ENCODE data around the gene SDHAF1.
A peak's percentile ranks its signal among the peaks of the same experiment; 100 is the strongest.

SDHAF1 gene

DNA sequence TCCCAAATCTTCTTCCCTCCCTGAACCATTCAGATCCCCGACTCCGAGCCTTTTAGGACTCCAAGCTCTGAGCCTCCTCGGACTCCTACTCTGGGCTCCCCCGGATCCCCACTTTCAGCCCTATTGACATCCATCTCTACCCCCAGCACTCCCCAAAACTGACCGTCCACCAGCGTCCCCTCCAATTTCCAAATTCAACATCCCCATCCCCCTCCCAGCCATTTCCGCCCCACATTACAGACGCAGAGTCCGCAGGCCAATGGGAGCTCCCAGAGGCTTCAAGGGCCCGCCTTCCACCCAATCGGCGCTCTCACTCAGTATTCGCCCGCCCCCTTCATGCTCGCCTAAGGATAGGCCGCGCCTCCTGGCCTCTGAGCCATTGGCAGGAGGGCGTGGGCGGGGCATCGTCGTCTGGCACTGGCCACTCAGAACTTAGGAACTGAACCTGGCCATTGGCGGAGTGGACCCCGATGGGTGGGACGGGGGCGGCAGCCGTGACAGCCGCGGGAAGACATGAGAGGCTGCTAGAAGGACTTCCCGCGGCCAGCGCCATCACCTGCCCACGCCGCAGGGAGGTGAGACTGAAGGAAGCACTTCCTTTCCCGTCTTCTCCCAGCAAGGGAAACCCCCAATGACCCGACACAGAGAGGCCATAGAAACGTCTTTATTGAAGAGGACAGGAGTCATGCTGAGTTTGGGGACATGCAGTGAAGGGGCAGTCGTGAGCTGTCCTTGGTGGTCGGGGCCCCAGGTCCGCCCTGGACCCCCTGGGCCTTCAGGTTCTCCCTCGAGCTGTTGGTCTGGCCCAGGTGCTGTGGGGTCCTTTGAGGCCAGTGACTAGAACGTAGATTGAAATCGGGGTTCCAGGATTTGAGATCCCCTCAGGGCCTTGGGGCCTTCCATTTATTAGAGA, 19.3 kb downstream of the SDHAF1 start, which contains the start of gene ALKBH6:
ALKBH6 (minus strand) TSS at position 202 of the 913 bp plus-strand sequence. CDS start 816 bp downstream, outside the sequence.
- peak; percentile 96 to 99 (median 99) for DNase-seq
- H3K4me3 ChIP-seq (ENCODE audit: control insufficient read depth in 1 of 7, extremely low read depth in 1 of 7, insufficient read depth in 4 of 7, low read depth in 2 of 7, low read length in 6 of 7): peak within 1 kb of the TSS; percentile 70 to 96 (median 89)
- H3K27ac ChIP-seq (ENCODE audit: insufficient read depth in 1 of 2, low read depth in 1 of 2, low read length in 2 of 2, poor library complexity in 1 of 2, severe bottlenecking in 2 of 2): peak within 1 kb of the TSS; percentile 80 to 90
- H3K36me3 ChIP-seq (ENCODE audit: control insufficient read depth in 4 of 4, insufficient read depth in 4 of 4, low read length in 3 of 4): peaks cover 0 to 19% (median 6%) of the 10 kb centered on the region in 4 experiments
- CTCF ChIA-PET: interaction anchor here (1.0 to 1.2 kb wide), 2 partner anchors 10 to 17 kb away, joined by 3 read pairs; no protein-coding TSS in a partner anchor
- peaks cover 0 to 20% (median 15%) of the 10 kb centered on the region in 4 experiments for H3K4me1 ChIP-seq (ENCODE audit: control extremely low read depth in 1 of 4, control insufficient read depth in 4 of 4, insufficient read depth in 4 of 4, low read length in 3 of 4)
- 4% methylated on average over 42 of the region's 42 CpGs for WGBS (ENCODE audit: insufficient coverage)
- POLR2A ChIA-PET: interaction anchor here (0.6 to 1.1 kb wide), 6 partner anchors 17 to 116 kb away, joined by 3 to 7 read pairs (median 3); no protein-coding TSS in a partner anchor
- no peaks in the 10 kb centered on the region for H3K9me3 ChIP-seq (ENCODE audit: control extremely low read depth in 1 of 5, control insufficient read depth in 4 of 5, insufficient read depth in 2 of 5, low read depth in 1 of 5, low read length in 4 of 5)
- no peaks in the 10 kb centered on the region for H3K27me3 ChIP-seq (replicated peaks in 2 of 5; ENCODE audit: control insufficient read depth in 4 of 5, insufficient read depth in 5 of 5, low read length in 4 of 5)

DNA sequence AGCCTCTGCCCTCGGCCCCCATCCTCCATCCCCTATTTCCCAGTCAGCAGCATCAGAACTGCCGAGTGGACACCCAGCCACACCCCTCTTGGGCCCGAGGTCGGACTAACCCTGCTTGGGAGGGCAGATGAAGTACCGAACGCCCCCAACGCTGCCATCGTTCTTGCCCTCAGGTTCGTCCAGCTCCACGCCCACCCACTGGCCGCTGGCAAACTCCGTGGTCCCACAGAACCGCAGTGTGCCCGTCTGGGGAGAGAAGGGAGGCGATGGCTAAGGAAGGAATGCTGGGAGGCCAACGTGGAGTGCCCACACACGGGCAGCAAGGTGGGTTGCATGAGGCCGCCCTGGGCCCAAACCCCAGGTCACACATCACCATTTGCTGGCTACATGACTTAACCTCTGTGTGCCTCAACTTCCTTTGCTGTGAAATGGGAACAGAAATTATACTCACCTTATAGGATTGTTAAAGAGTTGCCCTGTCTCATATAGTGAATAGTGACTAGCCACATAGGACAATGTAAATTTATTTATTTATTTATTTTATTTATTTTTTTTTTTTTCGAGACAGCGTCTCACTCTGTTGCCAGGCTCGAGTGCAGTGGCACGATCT, 24.2 kb downstream of the SDHAF1 start:
- Histone ChIP-seq H3K9me3 (ENCODE audit: control extremely low read depth in 1 of 5, control insufficient read depth in 4 of 5, insufficient read depth in 2 of 5, low read depth in 1 of 5, low read length in 4 of 5) (no peaks in the 10 kb centered on the region), H3K4me3 (ENCODE audit: control insufficient read depth in 1 of 7, extremely low read depth in 1 of 7, insufficient read depth in 4 of 7, low read depth in 2 of 7, low read length in 6 of 7) (no peak overlapping the region), H3K36me3 (ENCODE audit: control insufficient read depth in 4 of 4, insufficient read depth in 4 of 4, low read length in 3 of 4) (peaks cover 2 to 40% (median 19%) of the 10 kb centered on the region in 4 experiments), H3K27me3 (replicated peaks in 2 of 5; ENCODE audit: control insufficient read depth in 4 of 5, insufficient read depth in 5 of 5, low read length in 4 of 5) (no peaks in the 10 kb centered on the region), H3K4me1 (ENCODE audit: control extremely low read depth in 1 of 4, control insufficient read depth in 4 of 4, insufficient read depth in 4 of 4, low read length in 3 of 4) (peaks cover 0 to 9% (median 5%) of the 10 kb centered on the region in 4 experiments), H3K27ac (ENCODE audit: insufficient read depth in 1 of 2, low read depth in 1 of 2, low read length in 2 of 2, poor library complexity in 1 of 2, severe bottlenecking in 2 of 2) (no peak overlapping the region)
- CTCF ChIA-PET: no interaction called here
- DNase-seq: no peak
- POLR2A ChIA-PET: no interaction called here
- WGBS (ENCODE audit: insufficient coverage): 98% methylated on average over 17 of the region's 22 CpGs

DNA sequence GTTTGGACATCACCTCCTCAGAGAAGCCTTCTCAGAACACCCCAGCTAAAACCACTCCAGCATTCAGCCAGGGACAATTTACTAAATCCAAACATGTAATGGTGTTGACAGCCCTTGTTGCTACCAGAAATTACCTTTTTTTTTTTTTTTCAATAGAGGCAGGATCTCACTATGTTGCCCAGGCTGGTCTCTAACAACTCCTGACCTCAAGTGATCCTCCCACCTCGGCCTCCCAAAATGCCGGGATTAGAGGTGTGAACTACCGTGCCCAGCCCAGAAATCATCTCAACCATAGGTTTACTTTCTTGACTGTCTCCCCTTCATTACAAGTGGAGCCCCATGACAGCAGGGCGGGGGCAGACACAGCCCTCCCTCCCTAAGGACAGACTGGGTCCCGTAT, 28.4 kb downstream of the SDHAF1 start:
- POLR2A ChIA-PET: no interaction called here
- no peak overlapping the region for H3K4me3 ChIP-seq (ENCODE audit: control insufficient read depth in 1 of 7, extremely low read depth in 1 of 7, insufficient read depth in 4 of 7, low read depth in 2 of 7, low read length in 6 of 7)
- H3K4me1 ChIP-seq (ENCODE audit: control extremely low read depth in 1 of 4, control insufficient read depth in 4 of 4, insufficient read depth in 4 of 4, low read length in 3 of 4): no peaks in the 10 kb centered on the region
- H3K36me3 ChIP-seq (ENCODE audit: control insufficient read depth in 4 of 4, insufficient read depth in 4 of 4, low read length in 3 of 4): peaks cover 4 to 51% (median 26%) of the 10 kb centered on the region in 4 experiments
- no peak overlapping the region for H3K27ac ChIP-seq (ENCODE audit: insufficient read depth in 1 of 2, low read depth in 1 of 2, low read length in 2 of 2, poor library complexity in 1 of 2, severe bottlenecking in 2 of 2)
- WGBS (ENCODE audit: insufficient coverage): 95% methylated on average over 2 of the region's 5 CpGs
- CTCF ChIA-PET: interaction anchor here (1.1 kb wide), 1 partner anchor 10 kb away, joined by 3 read pairs; the partner anchor contains the start of gene ALKBH6
- no peak for DNase-seq
- H3K9me3 ChIP-seq (ENCODE audit: control extremely low read depth in 1 of 5, control insufficient read depth in 4 of 5, insufficient read depth in 2 of 5, low read depth in 1 of 5, low read length in 4 of 5): no peaks in the 10 kb centered on the region
- no peaks in the 10 kb centered on the region for H3K27me3 ChIP-seq (replicated peaks in 2 of 5; ENCODE audit: control insufficient read depth in 4 of 5, insufficient read depth in 5 of 5, low read length in 4 of 5)

DNA sequence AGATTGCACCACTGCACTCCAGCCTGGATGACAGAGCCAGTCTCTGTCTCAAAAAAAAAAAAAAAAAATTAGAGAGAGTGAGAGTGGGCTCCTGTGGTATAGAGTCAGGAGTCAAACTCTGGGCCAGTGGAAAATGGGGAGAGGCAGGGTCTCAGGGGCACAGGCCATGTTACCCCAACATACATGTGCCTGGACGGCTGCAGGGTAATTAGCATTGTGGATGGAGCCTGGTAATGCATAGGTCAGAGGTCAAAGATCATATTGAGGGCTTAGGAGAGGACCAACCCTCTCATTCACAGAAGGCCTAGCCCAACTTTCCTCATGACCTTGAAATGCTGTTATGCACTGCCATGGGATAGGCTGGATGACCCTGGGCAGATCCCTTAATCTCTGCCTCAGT, 30.6 kb downstream of the SDHAF1 start:
- Histone ChIP-seq H3K27me3 (replicated peaks in 2 of 5; ENCODE audit: control insufficient read depth in 4 of 5, insufficient read depth in 5 of 5, low read length in 4 of 5) (no peaks in the 10 kb centered on the region), H3K9me3 (ENCODE audit: control extremely low read depth in 1 of 5, control insufficient read depth in 4 of 5, insufficient read depth in 2 of 5, low read depth in 1 of 5, low read length in 4 of 5) (no peaks in the 10 kb centered on the region), H3K36me3 (ENCODE audit: control insufficient read depth in 4 of 4, insufficient read depth in 4 of 4, low read length in 3 of 4) (peaks cover 4 to 46% (median 25%) of the 10 kb centered on the region in 4 experiments), H3K4me3 (ENCODE audit: control insufficient read depth in 1 of 7, extremely low read depth in 1 of 7, insufficient read depth in 4 of 7, low read depth in 2 of 7, low read length in 6 of 7) (no peak overlapping the region), H3K27ac (ENCODE audit: insufficient read depth in 1 of 2, low read depth in 1 of 2, low read length in 2 of 2, poor library complexity in 1 of 2, severe bottlenecking in 2 of 2) (no peak overlapping the region), H3K4me1 (ENCODE audit: control extremely low read depth in 1 of 4, control insufficient read depth in 4 of 4, insufficient read depth in 4 of 4, low read length in 3 of 4) (no peaks in the 10 kb centered on the region)
- ChIA-PET CTCF (no interaction called here), POLR2A (no interaction called here)
- no CpG with 5 or more reads among the region's 1 CpG for WGBS (ENCODE audit: insufficient coverage)
- no peak for DNase-seq

DNA sequence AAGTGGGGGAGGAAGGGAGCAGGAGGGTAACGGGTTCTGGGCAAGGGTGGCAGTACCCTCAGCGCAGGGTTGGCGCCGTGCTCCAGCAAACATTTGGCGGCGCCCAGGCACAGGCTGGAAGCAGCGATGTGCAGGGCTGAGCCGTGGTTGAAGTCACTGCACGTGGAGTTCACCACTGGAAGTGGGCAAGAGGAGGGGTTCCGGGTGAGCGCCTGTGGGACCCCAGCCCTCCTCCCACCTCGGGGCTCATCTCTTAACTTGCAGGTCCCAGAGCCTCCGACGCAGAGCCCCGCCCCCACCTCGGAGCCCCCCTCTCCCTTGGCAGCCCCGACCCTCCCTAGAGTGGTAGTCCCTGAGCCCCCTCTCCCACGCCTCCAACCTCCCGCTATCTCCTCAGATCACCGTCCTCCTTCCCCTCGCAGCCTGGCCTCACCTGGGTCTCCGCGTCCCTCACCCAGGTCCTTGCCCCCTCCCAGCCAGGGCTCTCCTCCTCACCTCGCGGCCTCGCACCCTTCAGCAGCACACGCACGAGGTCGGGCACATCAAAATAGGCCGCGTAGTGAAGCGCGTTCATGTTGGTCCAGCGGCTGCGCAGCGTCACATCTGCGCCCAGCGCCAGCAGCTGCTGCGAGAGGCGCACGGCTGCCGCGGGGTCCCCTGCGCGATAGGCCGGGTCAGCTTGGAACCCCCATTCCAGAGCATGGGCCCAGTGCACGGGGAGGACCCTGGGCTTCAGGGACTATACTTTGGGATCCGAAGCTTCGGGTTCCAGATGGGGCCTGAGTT, 31.3 kb downstream of the SDHAF1 start:
- DNase-seq: no peak
- no peaks in the 10 kb centered on the region for H3K27me3 ChIP-seq (replicated peaks in 2 of 5; ENCODE audit: control insufficient read depth in 4 of 5, insufficient read depth in 5 of 5, low read length in 4 of 5)
- CTCF ChIA-PET: interaction anchor here (1.0 kb wide), 1 partner anchor 68 kb away, joined by 3 read pairs; no protein-coding TSS in a partner anchor
- no peak overlapping the region for H3K4me3 ChIP-seq (ENCODE audit: control insufficient read depth in 1 of 7, extremely low read depth in 1 of 7, insufficient read depth in 4 of 7, low read depth in 2 of 7, low read length in 6 of 7)
- no peaks in the 10 kb centered on the region for H3K4me1 ChIP-seq (ENCODE audit: control extremely low read depth in 1 of 4, control insufficient read depth in 4 of 4, insufficient read depth in 4 of 4, low read length in 3 of 4)
- WGBS (ENCODE audit: insufficient coverage): 97% methylated on average over 43 of the region's 49 CpGs
- POLR2A ChIA-PET: no interaction called here
- peaks cover 2 to 41% (median 23%) of the 10 kb centered on the region in 4 experiments for H3K36me3 ChIP-seq (ENCODE audit: control insufficient read depth in 4 of 4, insufficient read depth in 4 of 4, low read length in 3 of 4)
- no peaks in the 10 kb centered on the region for H3K9me3 ChIP-seq (ENCODE audit: control extremely low read depth in 1 of 5, control insufficient read depth in 4 of 5, insufficient read depth in 2 of 5, low read depth in 1 of 5, low read length in 4 of 5)
- no peak overlapping the region for H3K27ac ChIP-seq (ENCODE audit: insufficient read depth in 1 of 2, low read depth in 1 of 2, low read length in 2 of 2, poor library complexity in 1 of 2, severe bottlenecking in 2 of 2)

DNA sequence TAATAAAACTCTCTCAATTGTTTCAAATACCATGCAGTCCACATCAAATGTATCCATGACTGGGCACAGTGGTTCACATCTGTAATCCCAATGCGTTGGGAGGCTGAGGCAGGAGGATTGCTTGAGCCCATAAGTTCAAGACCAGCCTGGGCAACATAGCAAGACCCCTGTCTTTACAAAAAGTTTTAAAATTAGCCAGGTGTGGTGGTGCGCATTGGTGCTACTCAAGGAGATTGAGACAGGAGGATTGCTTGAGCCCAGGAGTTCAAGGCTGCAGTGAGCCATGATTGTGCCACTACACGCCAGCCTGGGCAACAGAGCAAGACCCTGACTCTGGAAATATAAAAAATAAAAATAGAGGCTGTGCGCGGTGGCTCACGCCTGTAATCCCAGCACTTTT, 32.7 kb downstream of the SDHAF1 start:
- Histone ChIP-seq H3K4me3 (ENCODE audit: control insufficient read depth in 1 of 7, extremely low read depth in 1 of 7, insufficient read depth in 4 of 7, low read depth in 2 of 7, low read length in 6 of 7) (no peak overlapping the region), H3K4me1 (ENCODE audit: control extremely low read depth in 1 of 4, control insufficient read depth in 4 of 4, insufficient read depth in 4 of 4, low read length in 3 of 4) (peaks cover 0 to 8% (median 3%) of the 10 kb centered on the region in 4 experiments), H3K27me3 (replicated peaks in 2 of 5; ENCODE audit: control insufficient read depth in 4 of 5, insufficient read depth in 5 of 5, low read length in 4 of 5) (no peaks in the 10 kb centered on the region), H3K27ac (ENCODE audit: insufficient read depth in 1 of 2, low read depth in 1 of 2, low read length in 2 of 2, poor library complexity in 1 of 2, severe bottlenecking in 2 of 2) (no peak overlapping the region), H3K9me3 (ENCODE audit: control extremely low read depth in 1 of 5, control insufficient read depth in 4 of 5, insufficient read depth in 2 of 5, low read depth in 1 of 5, low read length in 4 of 5) (no peaks in the 10 kb centered on the region), H3K36me3 (ENCODE audit: control insufficient read depth in 4 of 4, insufficient read depth in 4 of 4, low read length in 3 of 4) (peaks cover 2 to 36% (median 18%) of the 10 kb centered on the region in 4 experiments)
- ChIA-PET POLR2A (no interaction called here), CTCF (interaction anchor here (1.0 kb wide), 1 partner anchor 69 kb away, joined by 3 read pairs; no protein-coding TSS in a partner anchor)
- DNase-seq: no peak
- 100% methylated on average over 6 of the region's 6 CpGs for WGBS (ENCODE audit: insufficient coverage)
